Neural cell (in vitro differentiated cells): Measurements from ENCODE around the gene SYCE3.

Experiments used
- CTCF ChIP-seq: fragments of 450-650 bp; IDR thresholded peaks from 2 replicates; pipeline ENCODE4 v1.5.1; 2014; ENCODE audit warnings: antibody characterized with exemption, mild to moderate bottlenecking, moderate library complexity; ENCODE audit not compliant: poor library complexity, severe bottlenecking
- EZH2 ChIP-seq: fragments of 200-600, 300-800 bp; shearing (Covaris generic), sonication (generic); IDR thresholded peaks from 2 replicates; pipeline ENCODE4 v1.6.1; 2014; ENCODE audit warnings: antibody characterized with exemption, low read length, borderline replicate concordance, mild to moderate bottlenecking; ENCODE audit not compliant: insufficient read depth, poor library complexity, severe bottlenecking
- MXI1 ChIP-seq: fragments of 450-650 bp; conservative IDR thresholded peaks from 2 replicates; pipeline ENCODE4 v1.6.1; 2014; ENCODE audit warnings: antibody characterized with exemption, mild to moderate bottlenecking; ENCODE audit not compliant: poor library complexity, severe bottlenecking
- POLR2AphosphoS5 ChIP-seq: IDR thresholded peaks from 2 replicates; pipeline ENCODE4 v1.6.1; 2012
- SMC3 ChIP-seq: fragments of 450-650 bp; conservative IDR thresholded peaks from 2 replicates; pipeline ENCODE4 v1.6.1; 2014; ENCODE audit warnings: antibody characterized with exemption, mild to moderate bottlenecking, moderate library complexity; ENCODE audit not compliant: poor library complexity
- TAF1 ChIP-seq: IDR thresholded peaks from 2 replicates; pipeline ENCODE4 v1.6.1; 2012; ENCODE audit warnings: low read depth

DNA sequence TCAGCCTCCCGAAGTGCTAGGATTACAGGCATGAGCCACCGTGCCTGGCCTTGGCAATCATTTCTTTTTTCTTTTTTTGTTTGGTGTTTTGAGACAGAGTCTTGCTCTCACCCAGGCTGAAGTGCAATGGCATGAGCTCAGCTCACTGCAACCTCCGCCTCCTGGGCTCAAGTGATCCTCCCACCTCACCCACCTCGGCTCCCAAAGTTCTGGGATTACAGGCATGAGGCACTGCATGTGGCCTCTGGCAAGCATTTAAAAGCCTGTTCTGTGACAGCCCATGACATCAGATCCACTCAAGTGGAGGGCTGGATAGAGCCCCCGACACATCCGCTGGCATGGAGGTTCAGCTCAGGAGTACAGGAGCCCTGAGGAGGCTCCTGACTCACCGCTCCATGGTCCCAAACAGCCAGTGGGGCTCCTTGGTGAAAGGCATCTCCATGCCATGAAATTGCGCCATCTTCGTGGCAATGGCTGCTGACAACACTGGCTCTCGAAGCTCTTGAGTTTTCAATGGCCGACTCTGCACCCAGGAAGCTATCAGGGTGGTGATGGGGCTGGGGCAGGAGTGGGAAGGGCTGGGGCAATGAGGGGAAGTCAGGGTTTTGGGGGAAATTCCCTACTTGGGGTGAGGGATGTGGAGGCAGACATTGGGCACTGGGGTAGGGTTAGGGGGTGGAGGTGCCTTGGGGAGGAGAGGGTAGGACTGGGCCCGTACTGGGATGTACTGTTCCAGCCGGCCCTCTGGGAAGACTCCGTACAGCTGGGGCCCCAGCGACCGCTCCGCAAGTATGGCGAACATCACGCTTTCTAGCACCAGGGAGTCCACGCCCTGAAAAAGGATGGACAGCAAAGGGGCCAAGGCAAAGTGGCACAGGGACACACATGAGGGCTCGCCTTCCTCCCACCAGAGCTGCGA lies 18.6 kb upstream of the SYCE3 start:
- no peak for TF ChIP-seq TAF1
- no peak for TF ChIP-seq POLR2AphosphoS5
- TF ChIP-seq CTCF, result no peak
- no peak for TF ChIP-seq MXI1
- no peak for TF ChIP-seq SMC3
- TF ChIP-seq EZH2, result no peak
